K562 (cell line): ENCODE measurements around the gene YAE1. TPM values are rescaled to one million over a fixed set of nuclear protein-coding genes. Genes with fewer than 3 reads are reported as not detected.

Experiments used
- ATAC-seq: fragments of 200-7000 bp; cut with Tn5 transposase; 3 replicates; pipeline ENCODE4 v1.9.1; 2020; ENCODE audit warnings: moderate library complexity
- BruUV-seq: library from RNA; stranded (reverse); fragments of 400-500 nt; replicated peaks from 2 replicates; lab custom pipeline; 2021; lab: Mats Ljungman, UMichigan
- CTCF ChIA-PET: fragments of 300-600 bp; formaldehyde crosslinking; extraction: SDS; loops from one replicate; lab custom pipeline; 2021; ENCODE audit warnings: low intra/inter-chr PET ratio; lab: Yijun Ruan, JAX
- POLR2A ChIA-PET: fragments of 300-600, 350-650 bp; sonication (Branson Sonifier 250); formaldehyde crosslinking; extraction: SDS; loops from one replicate; lab custom pipeline; 2021; ENCODE audit warnings: antibody characterized with exemption, inconsistent platforms; lab: Yijun Ruan, JAX
- DNase-seq, 4 experiments: peaks; one replicate each; pipeline versions ENCODE4 v3.0.0 to v3.0.0-alpha.2; 2011 to 2018; ENCODE audit warnings: low spot score in 3 of 4, mixed read lengths in 3 of 4; ENCODE audit errors: extremely low read depth in 1 of 4
- FAIRE-seq: peaks from 2 replicates; lab custom pipeline; 2011; peaks lifted over from hg19 to GRCh38; lab: Jason Lieb, UNC
- H2AFZ ChIP-seq: 2 replicates; pipeline ENCODE4 v1.6.0; 2011; ENCODE audit warnings: low read depth, low read length, control low read depth, inconsistent platforms
- H3K27ac ChIP-seq: fragments of 200-600 bp; 3 replicates; pipeline ENCODE4 v1.8.0; 2011; ENCODE audit warnings: low read depth, mild to moderate bottlenecking, control low read depth, inconsistent platforms, low read length, moderate library complexity, mixed read lengths; ENCODE audit errors: extremely low read depth
- H3K27me3 ChIP-seq, 2 experiments: fragments of 300-600 bp in 1 of 2; 2 replicates in 1 of 2; 3 replicates in 1 of 2; pipeline versions ENCODE4 v1.6.0 to v1.8.0; 2011; ENCODE audit warnings: inconsistent platforms in 2 of 2, low read length in 2 of 2, mild to moderate bottlenecking in 1 of 2, mixed read lengths in 1 of 2, moderate library complexity in 1 of 2; ENCODE audit not compliant: control insufficient read depth in 2 of 2, insufficient read depth in 2 of 2
- H3K36me3 ChIP-seq: fragments of 300-600 bp; 3 replicates; pipeline ENCODE4 v1.8.0; 2011; ENCODE audit warnings: mild to moderate bottlenecking, low read length, inconsistent platforms; ENCODE audit not compliant: control insufficient read depth, insufficient read depth
- H3K4me1 ChIP-seq, 2 experiments: fragments of 200-600 bp in 1 of 2; replicated peaks in 1 of 2; 2 replicates in 1 of 2; 3 replicates in 1 of 2; pipeline versions ENCODE4 v1.5.1 to v1.8.0; 2011; ENCODE audit warnings: inconsistent platforms in 2 of 2, low read length in 2 of 2, mild to moderate bottlenecking in 1 of 2, mixed read lengths in 1 of 2, moderate library complexity in 1 of 2; ENCODE audit not compliant: control insufficient read depth in 2 of 2, insufficient read depth in 2 of 2
- H3K4me2 ChIP-seq: 2 replicates; pipeline ENCODE4 v1.6.1; 2011; ENCODE audit warnings: low read length, control low read depth, inconsistent platforms, mixed read lengths; ENCODE audit not compliant: insufficient read depth
- H3K4me3 ChIP-seq: fragments of 200-600 bp; sonication (generic), shearing (Covaris generic); 2 replicates; pipeline ENCODE4 v1.5.1; 2016; ENCODE audit warnings: control low read depth, inconsistent platforms
- H3K79me2 ChIP-seq: fragments of 200-600 bp; 3 replicates; pipeline ENCODE4 v1.8.0; 2011; ENCODE audit warnings: low read length, inconsistent platforms; ENCODE audit not compliant: control insufficient read depth, insufficient read depth
- H3K9ac ChIP-seq, 2 experiments: 2 replicates each; pipeline versions ENCODE4 v1.6.0 to v1.6.1; 2011; ENCODE audit warnings: low read depth in 2 of 2, low read length in 2 of 2, control low read depth in 1 of 2, inconsistent platforms in 1 of 2, mild to moderate bottlenecking in 1 of 2, mixed read lengths in 1 of 2; ENCODE audit not compliant: insufficient read depth in 1 of 2
- H3K9me1 ChIP-seq: one replicate; pipeline ENCODE4 v1.6.0; 2011; ENCODE audit warnings: inconsistent platforms, mild to moderate bottlenecking, low read length, moderate library complexity; ENCODE audit not compliant: control insufficient read depth, insufficient read depth
- H3K9me3 ChIP-seq: replicated peaks from 2 replicates; pipeline ENCODE4 v1.5.1; 2011; ENCODE audit warnings: low read depth, low read length, inconsistent platforms; ENCODE audit not compliant: control insufficient read depth, insufficient read depth
- H4K20me1 ChIP-seq: replicated peaks from 2 replicates; pipeline ENCODE4 v1.6.1; 2011; ENCODE audit warnings: low read length, inconsistent platforms, mixed read lengths; ENCODE audit not compliant: control insufficient read depth, insufficient read depth
- HNRNPK ChIP-seq: fragments of 200-400 bp; formaldehyde crosslinking; IDR thresholded peaks from one replicate; pipeline ENCODE4 v1.6.1; 2018; ENCODE audit warnings: mild to moderate bottlenecking, low read depth, low read length; ENCODE audit not compliant: poor library complexity, severe bottlenecking
- SP2 ChIP-seq: IDR thresholded peaks from 2 replicates; pipeline ENCODE4 v1.6.1; 2011; ENCODE audit warnings: mild to moderate bottlenecking, low read depth, low read length, moderate library complexity; ENCODE audit not compliant: poor library complexity, severe bottlenecking; ENCODE audit errors: extremely low read depth
- ZNF584 ChIP-seq: fragments of 200-800 bp; sonication (Bioruptor generic); IDR thresholded peaks from 2 replicates; pipeline ENCODE4 v1.6.1; 2016; ENCODE audit warnings: low read depth, mild to moderate bottlenecking, missing genetic modification characterization, missing compliant biosample characterization
- WGBS: fragments of 100-300 bp; shearing (Covaris generic); methylation state at CpG from one replicate; pipeline ENCODE4 v1.1.6; 2016; ENCODE audit warnings: low coverage, mixed read lengths; ENCODE audit not compliant: insufficient coverage; ENCODE audit errors: missing lambda C conversion rate; 5-methylcytosine and 5-hydroxymethylcytosine counted together
- in situ Hi-C: fragments of 300-500 bp; cut with MboI; formaldehyde crosslinking; loops from 4 replicates; pipeline ENCODE4 v1.15.0; 2018; ENCODE audit warnings: inconsistent platforms, mixed read lengths
- intact Hi-C: fragments of 100-400 bp; cut with micrococcal nuclease; formaldehyde crosslinking; loops from 2 replicates; pipeline ENCODE4 v1.14.2; 2022
- polyA plus RNA-seq, 8 experiments: library from polyadenylated mRNA; depleted of rRNA in 4 of 8; stranded (reverse) in 5 of 8; unstranded in 3 of 8; fragments of >200 nt; fragmentation: Nextera tagmentation in 2 of 8; fragmentation: Illumina TruSeq in 1 of 8; extraction: Ambion mirVana in 2 of 8; extraction: Trizol in 1 of 8; gene quantifications; 2 replicates each; pipeline versions ENCODE4 v1.2.1 to v1.2.3, GENCODE V29; 2011 to 2014; ENCODE audit warnings: inconsistent platforms in 1 of 8, missing spikeins in 1 of 8
- total RNA-seq, 7 experiments: library from RNA; depleted of rRNA in 6 of 7; stranded (reverse); fragments of >200 nt in 6 of 7; fragmentation: Illumina TruSeq in 2 of 7; extraction: Trizol in 2 of 7; gene quantifications; 2 replicates each; pipeline versions ENCODE4 v1.2.1 to v1.2.3, GENCODE V29; 2011 to 2021; ENCODE audit warnings: low replicate concordance in 1 of 7

The YAE1 gene
- total and polyA plus RNA-seq, 9 of the 15 experiments (the other 6 are each of a cell fraction or from before 2014, with no cell fraction given) = 15.2 to 63.4 (median 30.1) TPM

DNA sequence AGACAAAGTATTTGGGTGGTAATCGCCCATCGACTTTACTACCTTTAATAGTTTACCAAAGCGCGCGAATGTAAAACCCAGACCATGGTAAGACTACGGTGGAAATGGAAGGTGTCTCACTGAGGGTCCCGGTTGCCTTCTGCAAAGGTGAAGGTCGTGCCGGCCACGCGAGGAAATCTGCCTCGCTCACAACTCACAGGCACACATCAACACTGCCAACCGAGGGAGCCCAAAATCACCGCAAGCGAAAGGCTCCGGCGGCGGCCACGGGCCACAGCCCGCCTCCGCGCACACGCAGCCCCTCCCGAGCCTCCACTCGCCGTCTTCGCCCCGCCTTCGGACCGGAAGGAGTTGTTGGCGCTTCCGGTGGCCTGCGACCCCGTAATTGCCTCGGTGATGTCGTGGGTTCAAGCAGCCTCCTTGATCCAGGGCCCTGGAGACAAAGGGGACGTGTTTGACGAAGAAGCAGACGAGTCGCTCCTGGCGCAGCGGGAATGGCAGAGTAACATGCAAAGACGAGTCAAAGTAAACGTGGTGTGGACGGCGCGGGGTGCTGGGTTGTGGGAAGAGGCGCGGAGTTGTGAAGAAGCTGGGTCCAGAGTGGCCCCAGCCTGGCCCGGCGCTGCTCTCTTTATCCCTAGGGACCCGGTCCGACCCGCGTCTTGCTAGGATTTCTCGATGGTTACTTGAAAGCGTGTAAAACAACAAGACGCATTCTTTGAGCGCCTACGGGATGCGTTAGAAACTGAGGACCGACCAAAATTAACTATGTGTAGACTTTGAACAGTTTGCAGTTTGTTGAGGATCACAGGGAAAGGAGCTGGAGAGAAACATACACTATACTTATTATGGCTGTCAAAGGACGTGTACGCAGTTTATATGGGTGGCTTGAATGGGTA, at the start of gene YAE1 (continued):
- TF ChIP-seq ZNF584 = no peak

DNA sequence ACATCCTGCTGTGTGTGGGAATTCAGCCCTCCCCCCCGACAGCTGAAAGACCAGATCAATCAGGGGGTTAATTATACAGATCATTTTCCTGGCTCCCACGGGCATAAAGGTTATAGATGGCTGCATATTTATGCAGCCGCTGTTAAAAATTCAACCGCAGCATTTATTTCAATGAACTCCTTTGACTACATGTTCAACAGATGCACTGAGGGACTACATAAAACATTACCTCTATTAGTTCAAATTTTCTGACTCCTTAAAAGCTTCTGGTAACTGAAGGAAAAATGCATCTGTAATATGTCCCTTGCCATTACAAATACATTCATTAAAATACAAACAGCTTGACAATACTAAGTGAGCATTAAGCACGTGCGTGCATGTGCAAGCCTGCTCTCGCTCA, 49.7 kb upstream of the YAE1 start:
- Histone ChIP-seq H2AFZ (no peak overlapping the region), H4K20me1 (no peaks in the 10 kb centered on the region), H3K4me2 (no peak overlapping the region), H3K27ac (no peak overlapping the region), H3K9me1 (no peaks in the 10 kb centered on the region), H3K9me3 (no peaks in the 10 kb centered on the region), H3K4me1 (no peaks in the 10 kb centered on the region; a peak in 1 of 5 replicates), H3K4me3 (no peak overlapping the region), H3K36me3 (no peaks in the 10 kb centered on the region), H3K27me3 (peaks cover 9 to 24% of the 10 kb centered on the region in 2 experiments; a peak in 4 of 5 replicates), H3K9ac (no peak overlapping the region), H3K79me2 (no peaks in the 10 kb centered on the region)
- intact Hi-C loops (loop anchor here (5.0 kb wide), 1 partner anchor 49 kb away; no protein-coding TSS in a partner anchor), in situ Hi-C loops (loop anchor here (25.0 kb wide), 1 partner anchor 1104 kb away; no protein-coding TSS in a partner anchor)
- ChIA-PET POLR2A (no interaction called here), CTCF (no interaction called here)
- BruUV-seq = no TSS peak
- DNase-seq (no peak), ATAC-seq (no peak), FAIRE-seq (no peak)
- under 1% methylated on average over 7 of the region's 7 CpGs for WGBS
- TF ChIP-seq HNRNPK (no peak), SP2 (no peak)
